MCF 10A (cell line): ENCODE results near the gene ZP2. TPM values are rescaled to one million over a fixed set of nuclear protein-coding genes. Genes with fewer than 3 reads are reported as not detected.
A peak's percentile ranks its signal among the peaks of the same experiment; 100 is the strongest.

ENCODE experiments used
- BruUV-seq: library from RNA; stranded (reverse); fragments of 400-500 nt; replicated peaks from 2 replicates; lab custom pipeline; 2021; lab: Mats Ljungman, UMichigan
- CTCF ChIA-PET: fragments of 300-600 bp; sonication (Branson Sonifier 250); formaldehyde crosslinking; extraction: SDS; loops from one replicate; lab custom pipeline; 2021; ENCODE audit warnings: antibody characterized with exemption, inconsistent platforms; lab: Yijun Ruan, JAX
- POLR2A ChIA-PET: fragments of 300-600, 350-650 bp; sonication (Branson Sonifier 250); formaldehyde crosslinking; extraction: SDS; loops from one replicate; lab custom pipeline; 2020; ENCODE audit warnings: antibody characterized with exemption, inconsistent platforms; lab: Yijun Ruan, JAX
- DNase-seq: peaks from one replicate; pipeline ENCODE4 v3.0.0-alpha.2; 2018; ENCODE audit not compliant: unreplicated experiment
- H3K27ac Mint-ChIP-seq: one replicate; pipeline ENCODE4 v1.8.0; 2022; ENCODE audit warnings: mild to moderate bottlenecking, low read depth, mixed read lengths; ENCODE audit not compliant: unreplicated experiment
- H3K27me3 Mint-ChIP-seq: one replicate; pipeline ENCODE4 v1.8.0; 2022; ENCODE audit warnings: mixed read lengths; ENCODE audit not compliant: insufficient read depth, unreplicated experiment
- H3K36me3 Mint-ChIP-seq: one replicate; pipeline ENCODE4 v1.8.0; 2022; ENCODE audit warnings: mild to moderate bottlenecking, moderate library complexity, mixed read lengths; ENCODE audit not compliant: insufficient read depth, unreplicated experiment
- H3K4me1 Mint-ChIP-seq: one replicate; pipeline ENCODE4 v1.8.0; 2022; ENCODE audit warnings: mixed read lengths; ENCODE audit not compliant: insufficient read depth, unreplicated experiment
- H3K4me3 Mint-ChIP-seq: one replicate; pipeline ENCODE4 v1.8.0; 2022; ENCODE audit warnings: mild to moderate bottlenecking, moderate library complexity, mixed read lengths; ENCODE audit not compliant: unreplicated experiment
- H3K9me3 Mint-ChIP-seq: one replicate; pipeline ENCODE4 v1.8.0; 2022; ENCODE audit warnings: mixed read lengths; ENCODE audit not compliant: unreplicated experiment
- intact Hi-C: fragments of 100-400 bp; cut with micrococcal nuclease; formaldehyde crosslinking; loops from 2 replicates; pipeline ENCODE4 v1.14.1; 2022
- total RNA-seq: library from RNA; stranded (reverse); gene quantifications from 2 replicates; pipeline ENCODE4 v1.2.3, GENCODE V29; 2022
- TF ChIP-seq, protein P1 (sequence below): fragments of 200-600 bp; IDR thresholded peaks from one replicate; pipeline ENCODE4 v1.8.0; 2022; ENCODE audit warnings: antibody characterized with exemption, mild to moderate bottlenecking; ENCODE audit not compliant: unreplicated experiment

The ZP2 gene
- total RNA-seq, 1 experiment from 2014 or later: not detected

- TF ChIP-seq, protein P1, sequence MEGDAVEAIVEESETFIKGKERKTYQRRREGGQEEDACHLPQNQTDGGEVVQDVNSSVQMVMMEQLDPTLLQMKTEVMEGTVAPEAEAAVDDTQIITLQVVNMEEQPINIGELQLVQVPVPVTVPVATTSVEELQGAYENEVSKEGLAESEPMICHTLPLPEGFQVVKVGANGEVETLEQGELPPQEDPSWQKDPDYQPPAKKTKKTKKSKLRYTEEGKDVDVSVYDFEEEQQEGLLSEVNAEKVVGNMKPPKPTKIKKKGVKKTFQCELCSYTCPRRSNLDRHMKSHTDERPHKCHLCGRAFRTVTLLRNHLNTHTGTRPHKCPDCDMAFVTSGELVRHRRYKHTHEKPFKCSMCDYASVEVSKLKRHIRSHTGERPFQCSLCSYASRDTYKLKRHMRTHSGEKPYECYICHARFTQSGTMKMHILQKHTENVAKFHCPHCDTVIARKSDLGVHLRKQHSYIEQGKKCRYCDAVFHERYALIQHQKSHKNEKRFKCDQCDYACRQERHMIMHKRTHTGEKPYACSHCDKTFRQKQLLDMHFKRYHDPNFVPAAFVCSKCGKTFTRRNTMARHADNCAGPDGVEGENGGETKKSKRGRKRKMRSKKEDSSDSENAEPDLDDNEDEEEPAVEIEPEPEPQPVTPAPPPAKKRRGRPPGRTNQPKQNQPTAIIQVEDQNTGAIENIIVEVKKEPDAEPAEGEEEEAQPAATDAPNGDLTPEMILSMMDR: no peak
- Mint-ChIP-seq H3K27me3 (no peaks in the 10 kb centered on the region), H3K4me1 (peaks cover 6% of the 10 kb centered on the region), H3K27ac (no peak overlapping the region), H3K9me3 (no peaks in the 10 kb centered on the region), H3K36me3 (peaks cover 78% of the 10 kb centered on the region), H3K4me3 (no peak overlapping the region)
- POLR2A ChIA-PET: interaction anchor here (0.8 to 2.0 kb wide), 3 partner anchors 8 to 133 kb away, joined by 4 to 9 read pairs (median 9); partner anchors contain the start of gene LDAF1
- DNase-seq: peak; percentile 16
- intact Hi-C loops: no loop called here
- CTCF ChIA-PET: interaction anchor here (0.7 to 2.8 kb wide), 6 partner anchors 12 to 1719 kb away, joined by 3 to 12 read pairs (median 4); partner anchors contain the start of gene LDAF1
- BruUV-seq: no TSS peak
These were observed 42.0 kb downstream of the ZP2 start for GRCh38 chr16:21169249-21169981.

DNA sequence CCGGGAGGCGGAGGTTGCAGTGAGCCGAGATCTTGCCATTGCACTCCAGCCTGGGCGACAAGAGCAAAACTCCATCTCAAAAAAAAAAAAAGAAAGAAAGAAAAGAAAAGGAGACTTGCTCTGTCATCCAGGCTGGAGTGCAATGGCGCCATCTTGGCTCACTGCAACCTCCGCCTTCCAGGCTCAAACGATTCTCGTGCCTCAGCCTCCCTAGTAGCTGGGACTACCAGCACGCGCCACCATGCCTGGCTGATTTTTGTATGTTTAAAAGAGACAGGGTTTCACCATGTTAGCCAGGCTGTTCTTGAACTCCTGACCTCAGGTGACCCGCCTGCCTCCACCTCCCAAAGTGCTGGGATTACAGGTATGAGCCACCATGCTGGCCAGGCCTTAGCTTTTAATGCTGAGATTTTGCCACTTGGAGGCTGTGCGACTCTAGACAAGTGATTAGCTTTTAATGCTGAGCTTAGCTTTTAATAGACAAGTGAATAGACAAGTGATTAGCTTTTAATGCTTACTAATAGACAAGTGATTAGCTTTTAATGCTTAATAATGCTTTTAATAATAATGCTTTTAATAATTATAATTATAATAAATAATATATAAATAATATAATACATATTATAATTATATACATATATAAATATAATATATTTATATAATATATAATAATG is 43.3 kb downstream of the ZP2 start:
- TF ChIP-seq, protein P1: no peak
- Mint-ChIP-seq H3K27ac (no peak overlapping the region), H3K9me3 (no peaks in the 10 kb centered on the region), H3K4me3 (no peak overlapping the region), H3K36me3 (peaks cover 78% of the 10 kb centered on the region), H3K4me1 (peaks cover 6% of the 10 kb centered on the region), H3K27me3 (no peaks in the 10 kb centered on the region)
- POLR2A ChIA-PET: interaction anchor here (0.9 to 2.9 kb wide), 5 partner anchors 9 to 135 kb away, joined by 3 to 13 read pairs (median 9); partner anchors contain the start of gene LDAF1
- intact Hi-C loops: no loop called here
- no TSS peak for BruUV-seq
- DNase-seq: no peak
- CTCF ChIA-PET: interaction anchor here (0.6 to 2.8 kb wide), 6 partner anchors 11 to 91 kb away, joined by 3 to 12 read pairs (median 4); partner anchors contain the start of gene LDAF1

GRCh38 chr16:21167360-21167759 is 44.0 kb downstream of the ZP2 start:
- no TSS peak for BruUV-seq
- ChIA-PET CTCF (interaction anchor here (0.6 to 2.8 kb wide), 7 partner anchors 10 to 133 kb away, joined by 3 to 12 read pairs (median 4); partner anchors contain the start of gene LDAF1), POLR2A (interaction anchor here (0.7 to 2.9 kb wide), 7 partner anchors 8 to 136 kb away, joined by 3 to 13 read pairs (median 9); partner anchors contain the start of gene LDAF1)
- H3K4me3 Mint-ChIP-seq: peak overlapping the region; percentile 28
- H3K9me3 Mint-ChIP-seq: no peaks in the 10 kb centered on the region
- H3K36me3 Mint-ChIP-seq: peaks cover 77% of the 10 kb centered on the region
- TF ChIP-seq, protein P1: no peak
- no peaks in the 10 kb centered on the region for H3K27me3 Mint-ChIP-seq
- peaks cover 6% of the 10 kb centered on the region for H3K4me1 Mint-ChIP-seq
- intact Hi-C loops: no loop called here
- peak overlapping the region; percentile 49 for H3K27ac Mint-ChIP-seq
- peak; percentile 87 for DNase-seq
